ENCODE data around the gene MAP1LC3A.

MAP1LC3A gene

DNA sequence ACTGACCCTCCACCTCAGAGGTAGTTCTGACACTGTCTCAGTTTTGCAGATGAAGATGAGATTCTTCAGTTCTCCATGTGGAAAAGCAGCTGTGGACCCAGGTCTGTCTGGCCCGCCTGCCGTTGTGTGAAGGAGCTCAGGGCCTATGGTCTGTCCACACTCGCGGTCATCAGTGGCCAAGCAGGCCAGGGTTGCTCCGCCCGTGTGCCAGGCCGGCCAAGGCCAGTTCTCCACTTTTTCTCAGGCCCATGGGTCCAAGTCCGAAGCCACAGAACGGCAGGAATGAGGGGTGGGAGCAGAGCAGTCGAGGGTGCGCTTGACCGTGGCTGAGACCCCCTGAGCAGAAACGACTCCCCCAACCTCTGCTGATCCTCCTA lies 8.6 kb upstream of the MAP1LC3A start:
- no peak for DNase-seq

DNA sequence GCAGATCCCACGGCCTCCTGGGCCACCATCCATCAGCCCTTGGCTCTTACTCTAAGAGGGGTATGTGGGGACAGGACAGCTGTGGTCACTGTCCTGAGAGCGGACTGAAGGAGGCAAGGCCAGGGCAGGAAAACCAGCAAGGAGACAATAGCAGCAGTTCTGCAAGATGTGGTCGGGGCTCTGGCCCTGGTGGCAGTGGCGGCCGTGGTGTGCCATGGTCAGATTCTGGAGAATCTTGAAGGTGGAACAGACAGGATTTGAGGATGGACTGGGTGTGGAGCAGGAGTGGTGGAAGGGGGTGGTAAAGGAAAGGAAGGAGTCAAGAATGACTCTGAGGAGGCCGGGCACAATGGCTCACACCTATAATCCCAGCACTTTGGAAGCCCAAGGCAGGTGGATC lies 5.9 kb upstream of the MAP1LC3A start:
- no peak for DNase-seq

DNA sequence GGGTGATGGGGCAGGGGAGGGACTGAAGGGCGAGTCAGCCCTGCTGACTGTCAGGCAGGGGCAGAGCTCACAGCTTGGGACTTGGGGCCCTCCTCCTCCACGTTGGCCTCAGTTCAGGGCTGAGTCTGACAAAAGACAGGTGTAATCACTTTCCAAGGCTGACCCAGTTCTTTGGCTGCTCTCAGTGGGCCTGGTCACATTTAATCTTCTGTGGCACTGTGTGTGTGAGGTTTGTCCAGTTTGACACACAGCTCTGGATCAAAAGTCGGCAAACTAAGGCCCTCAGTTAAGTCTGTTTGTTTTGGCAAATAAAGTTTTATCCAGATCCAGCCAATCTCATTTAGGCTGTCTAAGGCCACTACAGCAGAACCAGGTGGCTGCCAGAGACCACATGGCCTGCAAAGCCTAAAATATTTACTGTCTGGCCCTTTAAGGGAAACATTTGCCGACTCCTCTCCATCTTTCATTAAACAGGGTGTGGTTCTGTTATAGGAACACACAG lies 5.1 kb upstream of the MAP1LC3A start:
- DNase-seq, result no peak

DNA sequence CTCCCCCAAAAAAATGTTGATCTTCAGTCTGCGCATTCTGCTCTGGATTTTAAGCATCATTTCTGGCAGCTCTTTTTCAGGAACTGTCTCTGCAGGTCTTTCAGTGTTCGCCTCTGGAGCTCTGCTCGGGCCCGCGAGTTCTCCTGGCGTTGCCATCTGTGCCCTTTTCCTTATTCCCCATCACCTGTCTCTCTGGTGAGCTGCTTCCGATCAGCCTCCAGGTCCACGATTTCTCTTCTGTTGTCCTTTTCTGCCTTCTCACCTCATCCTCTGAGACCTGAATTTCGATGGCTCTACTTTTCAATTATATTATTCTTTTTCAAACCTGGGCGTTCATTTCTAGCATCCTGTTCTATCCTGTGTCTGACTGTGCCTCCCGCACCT lies 590 bp upstream of the MAP1LC3A start:
- no peak for DNase-seq

DNA sequence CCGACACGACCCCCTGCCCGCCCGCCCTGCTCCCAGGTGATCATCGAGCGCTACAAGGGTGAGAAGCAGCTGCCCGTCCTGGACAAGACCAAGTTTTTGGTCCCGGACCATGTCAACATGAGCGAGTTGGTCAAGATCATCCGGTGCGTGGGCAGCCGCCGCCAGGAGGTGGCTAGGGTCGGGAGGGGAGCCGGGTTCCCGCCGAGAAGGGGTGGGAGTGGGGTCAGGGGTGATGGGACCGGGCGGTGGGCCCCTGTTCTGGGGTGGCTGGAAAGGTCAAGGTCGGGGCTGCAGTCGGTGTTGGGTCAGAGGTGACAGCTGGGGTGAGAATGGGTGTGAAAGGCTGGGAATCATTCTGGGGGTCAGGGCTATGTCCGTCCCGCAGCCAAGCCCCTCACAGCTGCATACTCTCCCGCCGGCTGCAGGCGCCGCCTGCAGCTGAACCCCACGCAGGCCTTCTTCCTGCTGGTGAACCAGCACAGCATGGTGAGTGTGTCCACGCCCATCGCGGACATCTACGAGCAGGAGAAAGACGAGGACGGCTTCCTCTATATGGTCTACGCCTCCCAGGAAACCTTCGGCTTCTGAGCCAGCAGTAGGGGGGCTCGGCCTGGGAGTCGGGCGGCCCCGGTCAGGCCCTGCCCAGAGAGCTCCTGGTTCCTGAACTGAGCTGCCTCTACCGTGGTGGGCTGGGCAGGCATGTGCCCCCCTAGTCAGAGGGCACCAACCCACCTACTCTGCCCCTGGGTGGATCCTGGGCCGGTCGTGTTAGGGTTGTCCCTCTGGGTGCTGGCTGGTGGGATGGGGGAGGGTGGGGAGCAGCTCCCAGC lies 1.0 kb downstream of the MAP1LC3A start:
- DNase-seq, result no peak

DNA sequence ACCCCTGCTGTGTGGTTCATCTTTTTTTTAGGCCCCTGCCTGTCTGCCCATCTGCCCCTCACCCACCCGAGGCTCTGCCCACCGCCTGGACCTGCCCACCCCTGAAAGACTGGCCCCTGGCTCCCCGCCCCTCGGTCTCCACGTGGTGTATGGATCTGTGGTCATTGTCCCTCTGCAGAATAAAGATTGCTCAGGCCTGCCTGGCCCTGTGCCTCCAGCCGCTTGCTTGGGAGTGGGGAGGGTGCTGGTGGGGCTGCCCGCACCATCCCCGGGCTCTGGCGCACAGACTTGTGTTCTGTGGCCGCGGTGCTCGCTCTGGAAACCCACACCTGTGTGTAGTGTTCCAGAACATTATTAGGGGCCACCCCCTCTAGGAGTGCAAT lies 1.6 kb downstream of the MAP1LC3A start:
- no peak for DNase-seq

DNA sequence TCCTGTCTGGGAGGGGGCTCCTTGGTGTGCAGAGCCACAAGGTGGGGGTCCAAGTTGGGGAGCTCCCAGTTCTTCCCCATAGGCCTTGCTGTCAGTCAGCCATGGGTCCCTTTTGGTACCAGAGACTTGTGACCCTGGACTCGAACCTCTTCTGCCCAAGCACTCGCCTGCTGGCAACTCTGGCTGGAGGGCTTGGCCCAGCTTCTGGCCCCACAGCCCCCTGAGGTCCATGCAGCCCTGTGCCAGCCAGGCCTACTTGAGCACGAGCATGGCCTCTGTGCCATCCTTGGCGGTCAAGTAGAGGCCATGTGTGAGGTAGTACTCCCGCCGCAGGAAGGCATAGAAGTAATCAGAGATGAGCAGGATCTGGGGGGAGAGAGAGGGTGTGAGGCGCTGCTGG lies 2.1 kb downstream of the MAP1LC3A start:
- no peak for DNase-seq

DNA sequence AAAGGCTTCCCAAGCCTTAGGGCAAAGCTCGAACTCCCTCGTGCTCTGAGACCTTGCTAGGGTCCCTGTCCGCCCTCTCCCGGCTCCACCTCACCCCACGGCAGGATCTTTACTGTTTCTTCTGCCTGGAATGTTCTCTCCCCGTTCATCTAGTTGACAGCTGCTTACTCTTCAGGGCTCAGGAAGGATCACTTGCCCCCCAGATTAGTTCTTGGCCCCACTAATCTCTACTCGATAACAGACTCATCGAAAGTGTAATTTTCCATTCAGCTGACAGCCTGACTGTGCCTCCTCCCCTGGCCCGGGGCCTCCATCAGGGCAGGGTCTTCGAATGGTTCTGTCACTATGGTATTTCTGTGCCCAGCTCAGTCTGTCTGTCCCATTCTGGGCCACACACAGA lies 3.1 kb downstream of the MAP1LC3A start:
- DNase-seq, result no peak

DNA sequence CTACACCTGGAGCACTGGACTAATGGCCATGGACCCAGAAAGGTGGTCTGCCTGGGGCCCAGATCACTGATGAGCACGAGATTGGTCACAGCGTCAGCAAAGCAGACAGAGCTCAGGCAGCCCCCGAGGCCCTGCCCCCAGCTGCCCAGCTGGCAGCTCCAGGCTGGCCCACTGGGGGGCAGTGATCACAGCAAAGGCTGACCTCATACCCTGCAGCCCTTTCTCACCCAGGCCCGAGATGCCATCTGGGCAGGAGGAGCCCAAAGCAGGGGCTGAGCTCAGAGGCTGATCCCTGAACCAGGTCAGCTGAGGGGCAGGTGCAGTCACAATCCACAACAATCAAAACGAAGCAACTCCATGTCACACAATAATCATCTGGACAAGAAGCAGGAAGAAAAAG lies 4.1 kb downstream of the MAP1LC3A start:
- DNase-seq, result no peak

DNA sequence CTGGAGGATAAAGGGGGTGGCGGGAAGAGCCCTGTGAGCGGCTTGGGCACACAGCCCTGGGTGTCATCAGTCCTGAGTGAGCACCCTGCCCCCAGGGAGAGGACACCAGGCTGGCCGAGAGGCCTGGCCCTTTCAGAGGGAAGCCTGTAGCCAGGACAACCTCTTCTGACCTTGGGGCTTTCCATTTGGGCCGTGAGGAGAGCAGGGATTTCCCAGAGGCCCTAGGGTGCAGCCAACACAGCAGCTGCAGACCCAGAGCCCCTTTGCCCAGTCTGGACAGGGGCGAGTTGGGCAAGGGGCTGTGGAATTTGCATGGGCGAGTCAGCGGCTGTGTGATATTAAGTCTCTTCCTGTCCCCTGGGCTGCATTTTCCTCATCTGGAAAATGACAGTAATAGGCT lies 6.3 kb downstream of the MAP1LC3A start:
- DNase-seq, result no peak

DNA sequence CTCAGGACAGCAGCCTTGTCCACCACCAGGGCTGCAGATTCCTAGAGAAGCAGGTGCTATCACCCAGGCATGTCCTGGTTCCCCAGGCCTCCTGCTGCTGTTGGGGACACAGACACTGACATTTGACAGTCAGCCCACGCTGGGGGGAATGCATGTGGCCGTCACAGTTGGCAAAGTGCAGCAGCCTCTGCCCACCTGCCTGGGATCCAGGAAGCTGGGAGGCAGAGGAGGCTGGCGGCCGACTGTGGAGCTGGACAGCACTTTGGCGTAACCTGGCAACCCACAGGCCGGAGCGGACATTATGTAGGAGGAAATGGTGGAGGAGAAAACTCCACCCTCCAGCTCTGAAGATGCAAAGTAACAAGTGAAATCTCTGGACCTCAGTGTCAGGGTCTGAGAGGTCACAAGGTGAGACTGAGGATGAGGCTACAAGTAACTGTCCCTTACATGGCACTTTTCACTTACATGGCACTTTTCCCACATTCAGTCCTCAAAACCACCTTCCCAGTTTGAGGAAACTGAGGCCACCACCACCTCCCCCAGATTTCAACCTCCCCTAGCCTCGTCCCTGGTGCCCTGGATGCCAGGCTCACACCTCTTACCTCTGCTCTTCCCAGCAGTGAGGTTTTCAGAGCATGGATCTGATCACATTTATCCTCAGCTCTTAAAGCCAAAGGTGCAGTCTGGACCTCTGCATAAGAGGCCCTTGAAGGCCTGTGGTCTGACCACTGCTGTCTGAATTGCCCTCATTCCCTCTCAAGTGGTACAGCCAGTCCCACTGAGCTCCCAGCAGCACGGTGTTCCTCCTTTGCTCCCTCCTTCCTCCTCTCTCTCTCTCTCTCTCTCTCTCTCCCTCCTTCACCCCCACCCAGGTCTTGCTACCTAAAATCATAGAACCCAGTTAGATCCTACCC lies 8.7 kb downstream of the MAP1LC3A start:
- DNase-seq, result no peak

DNA sequence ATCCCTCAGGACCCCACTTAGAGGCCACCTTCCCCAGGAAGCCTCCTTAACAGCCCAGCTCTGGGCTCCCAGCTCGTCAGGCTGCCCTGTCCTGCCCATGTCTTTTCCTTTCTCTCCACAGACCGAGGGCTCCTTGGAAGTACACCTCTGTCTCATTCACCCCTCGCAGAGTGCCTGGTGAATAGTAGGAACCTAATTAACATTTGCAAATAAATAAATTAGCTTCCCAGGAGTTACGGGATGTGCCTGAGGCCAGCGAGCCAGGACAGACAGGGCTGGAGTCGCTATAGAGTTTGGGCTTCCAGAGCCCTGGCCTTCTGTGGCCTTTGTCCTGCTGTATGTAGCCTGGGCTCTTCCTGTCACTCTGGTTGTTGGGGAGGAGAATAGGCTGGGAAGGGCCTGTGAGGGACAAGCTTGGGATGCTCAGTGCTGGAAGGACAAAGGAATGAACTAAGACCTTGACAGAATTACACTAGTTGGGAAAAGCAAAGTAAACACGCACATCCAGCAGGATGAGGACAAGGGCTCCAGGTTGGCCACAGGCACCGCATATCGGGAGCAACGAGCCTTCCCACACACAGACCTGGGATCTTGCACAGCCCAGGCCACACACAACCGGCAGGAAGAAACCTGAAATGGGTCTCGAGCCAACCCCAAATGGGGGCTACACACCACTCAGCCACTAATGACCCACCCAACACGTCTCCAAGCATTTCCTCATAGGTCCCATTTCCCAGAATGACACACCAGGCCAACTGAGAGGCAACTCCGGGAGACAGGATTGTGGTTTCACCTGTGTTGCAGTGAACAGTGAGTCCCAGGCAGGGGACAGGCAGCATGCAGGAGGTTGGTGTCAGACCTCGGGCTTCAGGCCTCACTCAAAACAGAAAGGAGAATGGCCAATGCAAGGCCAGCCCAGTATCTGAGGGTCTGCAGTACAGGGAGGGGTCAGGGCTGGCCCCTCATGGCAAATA lies 9.7 kb downstream of the MAP1LC3A start:
- DNase-seq, result no peak

DNA sequence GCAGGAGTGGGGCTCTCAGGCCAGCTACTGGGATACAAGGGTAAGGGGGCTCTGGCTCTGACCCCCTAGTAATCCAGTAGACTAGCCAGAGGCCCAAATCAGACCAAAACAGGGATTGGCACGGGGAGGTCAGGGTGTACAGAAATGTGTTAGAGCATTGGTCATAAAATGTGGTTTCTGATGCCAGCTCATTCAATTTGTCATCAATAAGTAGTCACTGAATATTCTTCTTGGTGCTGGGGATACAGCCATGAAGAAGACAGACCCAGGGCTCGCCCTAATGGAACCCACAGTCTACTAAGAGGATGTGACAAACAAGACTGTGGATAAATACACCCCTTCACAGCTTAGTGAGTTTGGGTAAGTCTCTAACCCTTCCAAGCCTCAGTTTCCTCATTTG lies 11.1 kb downstream of the MAP1LC3A start:
- DNase-seq, result no peak

DNA sequence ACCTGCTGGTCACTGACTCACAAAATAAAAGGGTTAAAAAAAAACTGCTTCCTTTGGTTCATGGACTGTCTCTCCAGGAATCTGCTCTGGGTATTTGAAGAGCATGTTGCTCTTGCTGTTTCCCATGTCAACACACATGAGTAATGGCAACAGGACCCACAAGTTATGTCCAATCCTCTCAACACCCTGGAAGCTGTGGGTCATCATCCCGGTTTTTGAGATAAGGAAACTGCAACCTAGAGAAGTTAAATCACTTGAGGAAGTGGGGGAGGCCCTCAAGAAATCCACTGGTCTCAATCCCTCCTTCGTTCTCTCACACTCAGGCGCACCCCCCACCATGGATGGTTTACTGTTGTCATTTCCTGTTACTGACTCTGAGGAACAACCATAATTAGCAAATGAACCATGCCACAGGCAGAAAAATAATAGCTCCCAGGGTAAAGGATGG lies 12.4 kb downstream of the MAP1LC3A start:
- DNase-seq, result no peak

DNA sequence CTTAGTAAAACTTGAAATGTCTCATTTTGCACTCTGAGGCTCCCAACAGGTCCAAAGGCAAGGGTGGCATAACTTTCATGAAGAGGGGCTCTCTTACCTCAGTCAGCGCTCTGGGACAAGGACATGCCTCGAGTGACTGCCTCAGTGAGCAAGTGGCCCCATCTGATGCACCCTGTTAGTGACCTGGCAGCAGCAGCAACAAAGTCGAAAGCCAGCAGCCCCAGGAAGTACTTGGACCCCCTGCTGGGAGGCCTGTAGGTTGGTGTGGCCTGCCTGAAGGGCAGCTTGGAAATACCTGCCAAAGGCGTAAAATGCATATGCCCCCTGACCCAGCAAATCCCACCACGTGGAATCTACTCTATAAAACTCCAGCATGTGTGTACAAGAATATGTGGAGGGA lies 13.2 kb downstream of the MAP1LC3A start:
- no peak for DNase-seq

DNA sequence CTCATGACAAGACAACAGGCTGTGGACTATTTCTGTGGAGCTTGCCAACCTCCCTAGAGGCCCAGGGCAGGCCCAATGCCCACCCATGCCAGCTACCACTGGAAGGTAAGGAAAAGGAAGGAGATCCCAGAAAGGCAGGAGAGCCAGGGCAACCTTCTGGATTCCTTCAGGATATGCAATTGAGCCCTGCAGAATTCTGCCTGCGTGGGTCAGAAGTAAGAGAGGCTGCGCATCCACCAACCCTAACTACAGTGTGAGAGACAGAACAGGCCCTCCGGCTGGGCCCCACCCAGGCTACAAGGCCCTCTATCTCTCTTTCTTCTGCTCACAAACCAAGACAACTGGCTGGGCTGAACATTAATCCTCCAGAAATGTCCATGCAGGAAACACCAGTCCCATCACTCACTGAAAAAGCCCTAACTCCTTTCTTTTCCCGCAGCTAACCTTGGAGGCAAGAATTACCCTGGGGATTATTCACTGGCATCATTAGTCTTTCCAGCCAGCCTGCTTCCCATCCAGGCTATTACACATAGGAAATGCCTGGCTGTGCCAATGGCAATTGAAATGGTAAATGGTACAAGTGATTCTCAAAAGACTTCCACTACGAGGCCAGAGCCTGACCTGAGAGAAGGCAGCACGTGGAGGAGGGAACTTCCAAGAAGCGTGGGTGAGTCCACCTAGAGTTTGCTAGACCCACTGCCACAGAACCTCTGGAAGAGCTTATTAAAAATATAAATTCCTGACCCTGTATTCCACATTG lies 15.2 kb downstream of the MAP1LC3A start:
- no peak for DNase-seq

DNA sequence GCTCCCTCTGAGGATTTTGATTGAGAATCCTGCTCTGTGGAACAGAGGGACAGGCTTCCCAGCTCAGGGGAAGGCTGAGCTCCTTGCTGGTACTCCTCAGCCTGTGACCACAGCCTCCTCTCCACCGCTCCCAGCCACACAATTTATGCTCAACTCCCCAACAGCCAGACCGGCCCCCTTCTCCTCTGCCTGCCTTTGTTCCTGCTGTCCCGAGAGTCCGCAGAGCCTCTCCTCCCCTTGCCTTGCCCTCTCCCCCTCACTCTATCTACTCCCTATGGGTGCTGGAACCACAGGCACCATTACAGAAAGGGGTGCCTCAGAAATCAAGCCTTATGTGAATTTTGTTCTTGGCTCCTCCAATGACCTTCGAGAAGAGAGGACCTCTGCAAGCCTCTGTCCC lies 15.9 kb downstream of the MAP1LC3A start:
- no peak for DNase-seq

DNA sequence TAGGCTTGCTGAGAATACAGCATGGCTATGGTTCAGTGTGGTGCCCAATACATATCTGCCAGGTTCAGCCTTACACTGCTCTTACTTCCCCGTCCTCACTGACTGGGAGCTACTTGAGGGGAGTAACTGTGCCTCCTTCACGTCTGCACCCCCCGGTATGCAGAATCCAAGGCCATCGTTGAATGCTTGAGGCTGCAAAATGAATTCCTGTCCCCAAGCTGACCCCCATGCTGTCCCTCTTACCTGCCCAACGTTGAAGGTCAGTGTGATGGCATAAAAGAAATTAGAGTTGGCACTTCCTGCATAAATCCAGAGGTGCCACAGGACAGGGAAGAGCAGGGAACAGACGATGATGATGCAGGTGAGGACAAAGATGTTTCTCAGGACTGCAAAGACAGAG lies 16.3 kb downstream of the MAP1LC3A start:
- DNase-seq, result no peak

DNA sequence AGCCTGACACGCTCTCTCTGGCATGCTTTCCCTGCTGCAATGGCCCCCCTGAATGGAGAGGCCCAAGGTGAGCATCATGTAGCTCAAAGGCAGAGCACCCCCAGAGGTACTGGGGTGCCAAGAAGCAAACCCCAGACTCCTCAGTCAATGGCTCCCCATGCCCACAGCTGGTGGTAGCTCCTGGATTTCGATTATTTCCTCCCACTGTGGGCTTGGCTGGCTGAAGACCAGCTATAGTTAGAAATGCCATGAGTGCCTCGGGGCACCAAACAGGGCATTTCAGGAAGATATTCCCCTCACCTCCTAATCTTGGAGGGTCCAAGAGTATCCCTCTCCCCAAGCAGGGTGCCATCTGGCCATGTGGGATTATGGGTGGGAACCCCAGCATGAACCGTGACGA lies 16.8 kb downstream of the MAP1LC3A start:
- no peak for DNase-seq

DNA sequence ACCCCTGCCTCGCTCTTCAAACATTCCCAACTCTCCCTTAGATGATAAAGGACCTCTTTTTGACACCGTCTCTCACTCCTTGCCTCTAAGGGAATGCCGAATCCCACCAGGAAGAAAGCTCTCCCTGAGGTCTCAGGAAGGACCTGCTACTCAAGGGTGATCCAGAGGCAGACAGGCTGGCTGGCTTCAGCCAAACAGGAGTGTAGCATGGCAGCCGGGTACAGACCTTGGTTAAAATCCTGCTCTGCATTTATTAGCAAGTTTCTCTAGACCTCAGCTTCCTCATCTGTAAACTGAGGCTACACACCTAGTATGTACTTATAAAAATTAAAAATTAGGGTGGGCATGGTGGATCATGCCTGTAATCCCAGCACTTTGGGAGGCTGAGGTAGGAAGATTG lies 17.2 kb downstream of the MAP1LC3A start:
- DNase-seq, result no peak

DNA sequence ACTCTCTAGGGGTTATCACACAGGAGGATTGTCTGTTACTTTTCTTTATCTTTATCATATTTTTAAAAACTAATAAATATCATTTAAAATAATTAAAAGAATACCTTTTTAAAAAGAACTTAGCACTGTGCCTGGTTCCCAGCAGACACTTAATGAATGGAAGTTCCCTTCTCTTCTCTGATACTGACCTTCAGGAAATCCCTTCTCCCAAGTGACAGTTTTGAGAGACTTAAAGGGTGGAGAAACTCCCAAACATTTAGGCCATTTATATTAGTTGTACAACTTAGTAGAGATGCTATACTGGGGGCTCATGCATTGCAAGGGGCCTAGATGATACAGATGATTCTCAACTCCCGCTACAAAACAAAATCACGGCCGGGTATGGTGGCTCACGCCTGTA lies 18.5 kb downstream of the MAP1LC3A start:
- no peak for DNase-seq

DNA sequence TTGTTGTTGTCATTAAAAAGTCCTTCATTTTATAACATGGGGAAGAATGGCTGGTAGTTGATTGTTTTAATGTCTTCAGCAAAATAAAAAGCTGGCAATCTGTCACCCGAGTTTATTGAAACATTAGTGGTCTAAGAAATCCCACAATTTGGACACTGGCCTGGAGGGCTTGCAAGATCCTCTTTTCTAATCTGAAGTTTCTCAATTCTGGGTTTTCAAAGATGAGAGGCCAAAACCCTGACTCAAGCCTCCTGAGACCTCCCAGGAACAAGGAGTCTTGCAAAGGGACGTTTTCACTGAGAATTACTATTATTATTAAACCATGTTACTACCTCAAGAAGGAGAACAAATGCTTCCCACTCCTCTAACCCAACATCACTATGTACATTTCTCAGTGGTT lies 19.5 kb downstream of the MAP1LC3A start:
- no peak for DNase-seq

Measured in NCI-H2029 treated with DMSO at 0.1 percent for 48 hours (cell line).